ENCODE measurements around the gene FYCO1. TPM values are rescaled to one million over a fixed set of nuclear protein-coding genes. Genes with fewer than 3 reads are reported as not detected.

Gene FYCO1
- total RNA-seq, 1 donor from 2014 or later: 31.8 TPM

GRCh38 chr3:45887285-45887684 is 108.3 kb downstream of the FYCO1 start:
- no peak for TF ChIP-seq CTCF (IDR thresholded peaks at IDR 0.05)
- DNase-seq (ENCODE audit: extremely low spot score, unreplicated experiment): no peak
- Mint-ChIP-seq H3K4me1 (ENCODE audit: unreplicated experiment) (peaks cover 12% of the 10 kb centered on the region), H3K4me3 (ENCODE audit: unreplicated experiment) (no peak overlapping the region), H3K27ac (ENCODE audit: unreplicated experiment) (no peak overlapping the region), H3K9me3 (ENCODE audit: unreplicated experiment) (no peaks in the 10 kb centered on the region), H3K27me3 (ENCODE audit: unreplicated experiment) (peaks cover 51% of the 10 kb centered on the region), H3K36me3 (ENCODE audit: unreplicated experiment) (no peaks in the 10 kb centered on the region)

GRCh38 chr3:45885979-45886705 is 109.5 kb downstream of the FYCO1 start, which contains the start of gene CCR9:
Gene CCR9 (plus strand): TSS chr3:45886543. CDS start chr3:45894934, 8,391 bp downstream.
- no peak for TF ChIP-seq CTCF (IDR thresholded peaks at IDR 0.05)
- Mint-ChIP-seq H3K27ac (ENCODE audit: unreplicated experiment) (no peak within 1 kb of the TSS), H3K9me3 (ENCODE audit: unreplicated experiment) (no peaks in the 10 kb centered on the region), H3K4me3 (ENCODE audit: unreplicated experiment) (no peak within 1 kb of the TSS), H3K36me3 (ENCODE audit: unreplicated experiment) (no peaks in the 10 kb centered on the region), H3K4me1 (ENCODE audit: unreplicated experiment) (peaks cover 9% of the 10 kb centered on the region), H3K27me3 (ENCODE audit: unreplicated experiment) (peaks cover 47% of the 10 kb centered on the region)
- no peak for DNase-seq (ENCODE audit: extremely low spot score, unreplicated experiment)

GRCh38 chr3:45884368-45885201 is 111.0 kb downstream of the FYCO1 start:
- no peaks in the 10 kb centered on the region for H3K36me3 Mint-ChIP-seq (ENCODE audit: unreplicated experiment)
- H3K9me3 Mint-ChIP-seq (ENCODE audit: unreplicated experiment): no peaks in the 10 kb centered on the region
- DNase-seq (ENCODE audit: extremely low spot score, unreplicated experiment): no peak
- H3K27ac Mint-ChIP-seq (ENCODE audit: unreplicated experiment): no peak overlapping the region
- peaks cover 36% of the 10 kb centered on the region for H3K27me3 Mint-ChIP-seq (ENCODE audit: unreplicated experiment)
- TF ChIP-seq CTCF (IDR thresholded peaks at IDR 0.05): no peak
- no peaks in the 10 kb centered on the region for H3K4me1 Mint-ChIP-seq (ENCODE audit: unreplicated experiment)
- H3K4me3 Mint-ChIP-seq (ENCODE audit: unreplicated experiment): no peak overlapping the region

- Mint-ChIP-seq H3K27me3 (ENCODE audit: unreplicated experiment) (peaks cover 37% of the 10 kb centered on the region), H3K4me3 (ENCODE audit: unreplicated experiment) (no peak overlapping the region), H3K36me3 (ENCODE audit: unreplicated experiment) (no peaks in the 10 kb centered on the region), H3K27ac (ENCODE audit: unreplicated experiment) (no peak overlapping the region), H3K9me3 (ENCODE audit: unreplicated experiment) (no peaks in the 10 kb centered on the region), H3K4me1 (ENCODE audit: unreplicated experiment) (no peaks in the 10 kb centered on the region)
- no peak for TF ChIP-seq CTCF (IDR thresholded peaks at IDR 0.05)
- no peak for DNase-seq (ENCODE audit: extremely low spot score, unreplicated experiment)
Observed at GRCh38 chr3:45881078-45882022, 114.3 kb downstream of the FYCO1 start.
